ENCODE measurements around the gene ME3.

ME3 gene

GRCh38 chr11:86446163-86446923 is 226.1 kb downstream of the ME3 start:
- TF ChIP-seq NFIC (IDR thresholded peaks at IDR 0.05) (no peak), USF1 (IDR thresholded peaks at IDR 0.05) (no peak)

GRCh38 chr11:86444981-86445380 is 227.4 kb downstream of the ME3 start:
- TF ChIP-seq RAD21 (IDR thresholded peaks at IDR 0.05; ENCODE audit: low read depth) (no peak), USF1 (IDR thresholded peaks at IDR 0.05) (no peak), EGR1 (IDR thresholded peaks at IDR 0.05) (no peak), TEAD4 (IDR thresholded peaks at IDR 0.05) (no peak), ZBTB7A (IDR thresholded peaks at IDR 0.05; ENCODE audit: low read depth) (no peak), NFIC (IDR thresholded peaks at IDR 0.05) (no peak), REST (IDR thresholded peaks at IDR 0.05; ENCODE audit: low read depth) (no peak), FOXM1 (IDR thresholded peaks at IDR 0.05; ENCODE audit: borderline replicate concordance, low read depth) (no peak), CEBPB (IDR thresholded peaks at IDR 0.05) (no peak), MAX (IDR thresholded peaks at IDR 0.05) (no peak), EP300 (IDR thresholded peaks at IDR 0.05; ENCODE audit: borderline replicate concordance) (no peak), TAF1 (IDR thresholded peaks at IDR 0.05; ENCODE audit: low read depth) (no peak), CREB1 (IDR thresholded peaks at IDR 0.05; ENCODE audit: low read depth) (no peak), TCF12 (IDR thresholded peaks at IDR 0.05; ENCODE audit: low read depth) (no peak), YY1 (IDR thresholded peaks at IDR 0.05; ENCODE audit: low read depth) (no peak)

GRCh38 chr11:86443415-86443814 is 229.0 kb downstream of the ME3 start:
- no peak for TF ChIP-seq CREB1 (IDR thresholded peaks at IDR 0.05; ENCODE audit: low read depth)
- no peak for TF ChIP-seq REST (IDR thresholded peaks at IDR 0.05; ENCODE audit: low read depth)
- no peak for TF ChIP-seq YY1 (IDR thresholded peaks at IDR 0.05; ENCODE audit: low read depth)
- no peak for TF ChIP-seq TEAD4 (IDR thresholded peaks at IDR 0.05)
- TF ChIP-seq USF1 (IDR thresholded peaks at IDR 0.05) = no peak
- TF ChIP-seq NFIC (IDR thresholded peaks at IDR 0.05) = no peak
- TF ChIP-seq EGR1 (IDR thresholded peaks at IDR 0.05) = no peak
- TF ChIP-seq MAX (IDR thresholded peaks at IDR 0.05) = no peak
- no peak for TF ChIP-seq FOXM1 (IDR thresholded peaks at IDR 0.05; ENCODE audit: borderline replicate concordance, low read depth)
- TF ChIP-seq EP300 (IDR thresholded peaks at IDR 0.05; ENCODE audit: borderline replicate concordance) = no peak
- TF ChIP-seq TCF12 (IDR thresholded peaks at IDR 0.05; ENCODE audit: low read depth) = no peak

- TF ChIP-seq USF1 (IDR thresholded peaks at IDR 0.05) = no peak
These were observed 229.6 kb downstream of the ME3 start for GRCh38 chr11:86442827-86443226.

GRCh38 chr11:86442420-86442819 is 230.0 kb downstream of the ME3 start:
- TF ChIP-seq TCF12 (IDR thresholded peaks at IDR 0.05; ENCODE audit: low read depth) = no peak
- TF ChIP-seq CREB1 (IDR thresholded peaks at IDR 0.05; ENCODE audit: low read depth) = no peak
- TF ChIP-seq TEAD4 (IDR thresholded peaks at IDR 0.05) = no peak
- no peak for TF ChIP-seq RAD21 (IDR thresholded peaks at IDR 0.05; ENCODE audit: low read depth)
- no peak for TF ChIP-seq YY1 (IDR thresholded peaks at IDR 0.05; ENCODE audit: low read depth)
- TF ChIP-seq REST (IDR thresholded peaks at IDR 0.05; ENCODE audit: low read depth) = no peak
- no peak for TF ChIP-seq FOXM1 (IDR thresholded peaks at IDR 0.05; ENCODE audit: borderline replicate concordance, low read depth)
- TF ChIP-seq NFIC (IDR thresholded peaks at IDR 0.05) = no peak
- no peak for TF ChIP-seq EP300 (IDR thresholded peaks at IDR 0.05; ENCODE audit: borderline replicate concordance)

All from Ishikawa (cell line).